Spleen (tissue), 11 donors: ENCODE data around the gene RBFA. TPM values are rescaled to one million over a fixed set of nuclear protein-coding genes. Genes with fewer than 3 reads are reported as not detected.

Source experiments
- DNase-seq: peaks from one replicate; pipeline ENCODE4 v3.0.0-alpha.2; 2020
- H3K27ac ChIP-seq, 8 donors: fragments of 200-600 bp; sonication (generic) in 7 of 8; 1 replicate in 4 of 8; 2 replicates in 4 of 8; pipeline versions ENCODE4 v1.5.0 to v1.8.0; 2016 to 2021; ENCODE audit warnings: inconsistent platforms in 4 of 8, mild to moderate bottlenecking in 4 of 8, moderate library complexity in 1 of 8
- H3K27me3 ChIP-seq, 7 donors: fragments of 200-600 bp; sonication (generic) in 6 of 7; replicated peaks in 1 of 7; 1 replicate in 4 of 7; 2 replicates in 3 of 7; pipeline versions ENCODE4 v1.5.0 to v1.8.0; 2016 to 2021; ENCODE audit warnings: inconsistent platforms in 3 of 7, mild to moderate bottlenecking in 1 of 7
- H3K36me3 ChIP-seq, 6 donors: fragments of 200-600 bp; sonication (generic) in 5 of 6; 1 replicate in 4 of 6; 2 replicates in 2 of 6; pipeline versions ENCODE4 v1.5.0 to v1.8.0; 2016 to 2021; ENCODE audit warnings: inconsistent platforms in 2 of 6
- H3K4me1 ChIP-seq, 6 donors: fragments of 200-600 bp; sonication (generic) in 5 of 6; 1 replicate in 3 of 6; 2 replicates in 3 of 6; pipeline versions ENCODE4 v1.5.0 to v1.8.0; 2016 to 2021; ENCODE audit warnings: inconsistent platforms in 3 of 6
- H3K4me3 ChIP-seq, 8 donors: fragments of 200-600 bp; sonication (generic) in 7 of 8; 1 replicate in 4 of 8; 2 replicates in 4 of 8; pipeline versions ENCODE4 v1.5.0 to v1.8.0; 2016 to 2021; ENCODE audit warnings: inconsistent platforms in 4 of 8, mild to moderate bottlenecking in 4 of 8, moderate library complexity in 2 of 8
- H3K9me3 ChIP-seq, 8 donors: fragments of 200-600 bp; sonication (generic) in 7 of 8; 1 replicate in 4 of 8; 2 replicates in 4 of 8; pipeline versions ENCODE4 v1.5.0 to v1.8.0; 2016 to 2021; ENCODE audit warnings: inconsistent platforms in 4 of 8
- POLR2A ChIP-seq, 3 donors: fragments of 450-650 bp; IDR thresholded peaks; one replicate each; pipeline ENCODE4 v1.5.1; 2017; ENCODE audit warnings: antibody characterized with exemption in 3 of 3, mild to moderate bottlenecking in 1 of 3
- POLR2AphosphoS5 ChIP-seq, 3 donors: sonication (generic); formaldehyde crosslinking; IDR thresholded peaks; one replicate each; pipeline ENCODE4 v1.5.1; 2017; ENCODE audit warnings: antibody characterized with exemption in 3 of 3
- WGBS, 5 donors: extraction: QIAGEN DNeasy Blood & Tissue Kit in 3 of 5; methylation state at CpG; one replicate each; pipeline versions ENCODE4 v1.1.5 to v1.1.7; 2013 to 2018; 5-methylcytosine and 5-hydroxymethylcytosine counted together
- intact Hi-C: fragments of 100-400 bp; cut with DNase I; formaldehyde crosslinking; loops from one replicate; pipeline ENCODE4 v1.15.0; 2023; ENCODE audit warnings: low total_unique reads
- polyA plus RNA-seq, 3 donors: library from polyadenylated mRNA; stranded (reverse); fragments of 200-250 nt; gene quantifications; one replicate each; pipeline ENCODE4 v1.2.1, GENCODE V29; 2013
- total RNA-seq, 7 donors: library from RNA; depleted of rRNA in 3 of 7; stranded (reverse); fragments of >200 nt in 3 of 7; fragmentation: NEBNext Ultra II Directional in 4 of 7; extraction: Animal tissue kit (Norgen Biotek cat#: 25700) in 4 of 7; gene quantifications; one replicate each; pipeline versions ENCODE4 v1.1.0 to v1.2.1, GENCODE V29; 2016 to 2021
- TF ChIP-seq, protein P1 (sequence below), 11 experiments: fragments of 200-600 bp in 7 of 11; fragments of 450-650 bp in 4 of 11; sonication (generic) in 4 of 11; IDR thresholded peaks in 8 of 11; conservative IDR thresholded peaks in 3 of 11; 1 replicate in 7 of 11; 2 replicates in 4 of 11; pipeline versions ENCODE4 v1.4.0 to v1.8.0; 2016 to 2021; ENCODE audit warnings: antibody characterized with exemption in 11 of 11, inconsistent platforms in 4 of 11, mild to moderate bottlenecking in 1 of 11
- donor health status: healthy with polysubstance abuse.
- donor health status: DM: no; HTN: no; CAD: no; lungs with moderate emphysema.
- donor health status: DM: no; HTN: no; CAD: no.
- donor health status: Bipolar disorder and iron deficiency.
- donor health status: healthy.
- donor health status: DM: no; HTN: no; CAD: no.
- donor health status: DM: yes; HTN: yes; CAD: no.

RBFA gene
- total and polyA plus RNA-seq, 10 donors, result 16.4 to 31.1 (median 19.7) TPM

DNA sequence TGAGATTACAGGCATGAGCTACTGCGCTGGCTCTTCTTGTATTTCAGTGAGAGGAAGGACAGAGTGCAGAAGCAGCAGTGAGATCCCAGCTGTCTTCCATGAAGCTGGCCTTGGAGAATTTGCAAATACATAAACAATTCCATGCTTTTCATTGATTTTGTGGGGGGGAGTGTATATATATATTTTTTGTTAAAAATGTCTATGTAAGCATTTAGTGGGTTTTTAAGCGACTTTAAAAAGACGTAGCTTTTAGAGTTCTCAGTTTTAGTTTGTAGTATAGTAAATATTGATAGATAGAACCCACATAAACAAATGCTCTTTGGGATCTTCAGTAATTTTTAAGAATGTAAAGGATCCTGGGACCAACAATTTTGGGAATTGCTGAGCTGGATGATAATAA lies 6.3 kb downstream of the RBFA start:
- TF ChIP-seq POLR2A (IDR thresholded peaks at IDR 0.05), result no peak
- TF ChIP-seq POLR2AphosphoS5 (IDR thresholded peaks at IDR 0.05), result no peak
- 96 to 99% (median 98%) methylated on average over 3 of the region's 3 CpGs for WGBS, 5 donors
- intact Hi-C loops, result no loop called here
- Histone ChIP-seq H3K27me3 (no peaks in the 10 kb centered on the region), H3K4me3 (no peak overlapping the region), H3K27ac (no peak overlapping the region), H3K9me3 (no peaks in the 10 kb centered on the region), H3K4me1 (peaks cover 0 to 10% (median 4%) of the 10 kb centered on the region in 6 donors), H3K36me3 (peaks cover 0 to 79% (median 30%) of the 10 kb centered on the region in 6 donors)
- no peak for DNase-seq

DNA sequence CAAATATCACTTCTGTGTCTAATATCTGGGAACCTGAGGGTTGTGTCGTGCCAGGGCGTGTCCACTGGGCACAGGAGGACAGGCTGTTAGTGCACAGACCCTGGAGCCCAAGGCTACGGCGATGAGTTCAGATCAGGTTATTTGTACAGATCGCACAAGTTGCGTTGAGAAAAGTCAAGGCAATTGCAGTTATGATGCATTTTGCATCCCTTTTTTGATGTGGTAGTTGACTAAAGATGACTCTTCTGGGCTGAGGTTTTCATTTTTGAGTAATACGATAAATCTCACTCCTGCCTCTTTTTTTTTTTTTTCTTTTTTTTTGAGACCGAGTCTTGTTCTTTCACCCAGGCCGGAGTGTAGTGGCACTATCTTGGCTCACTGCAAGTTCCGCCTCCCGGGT lies 7.2 kb downstream of the RBFA start:
- Histone ChIP-seq H3K27ac (no peak overlapping the region), H3K27me3 (no peaks in the 10 kb centered on the region), H3K36me3 (peaks cover 0 to 88% (median 39%) of the 10 kb centered on the region in 6 donors), H3K9me3 (no peaks in the 10 kb centered on the region), H3K4me1 (peaks cover 0 to under 1% (median 0%) of the 10 kb centered on the region in 6 donors), H3K4me3 (no peak overlapping the region)
- DNase-seq, result no peak
- WGBS, 5 donors, result 81 to 89% (median 86%) methylated on average over 11 of the region's 11 CpGs
- intact Hi-C loops, result no loop called here
- TF ChIP-seq POLR2AphosphoS5 (IDR thresholded peaks at IDR 0.05), result no peak
- TF ChIP-seq, protein P1, sequence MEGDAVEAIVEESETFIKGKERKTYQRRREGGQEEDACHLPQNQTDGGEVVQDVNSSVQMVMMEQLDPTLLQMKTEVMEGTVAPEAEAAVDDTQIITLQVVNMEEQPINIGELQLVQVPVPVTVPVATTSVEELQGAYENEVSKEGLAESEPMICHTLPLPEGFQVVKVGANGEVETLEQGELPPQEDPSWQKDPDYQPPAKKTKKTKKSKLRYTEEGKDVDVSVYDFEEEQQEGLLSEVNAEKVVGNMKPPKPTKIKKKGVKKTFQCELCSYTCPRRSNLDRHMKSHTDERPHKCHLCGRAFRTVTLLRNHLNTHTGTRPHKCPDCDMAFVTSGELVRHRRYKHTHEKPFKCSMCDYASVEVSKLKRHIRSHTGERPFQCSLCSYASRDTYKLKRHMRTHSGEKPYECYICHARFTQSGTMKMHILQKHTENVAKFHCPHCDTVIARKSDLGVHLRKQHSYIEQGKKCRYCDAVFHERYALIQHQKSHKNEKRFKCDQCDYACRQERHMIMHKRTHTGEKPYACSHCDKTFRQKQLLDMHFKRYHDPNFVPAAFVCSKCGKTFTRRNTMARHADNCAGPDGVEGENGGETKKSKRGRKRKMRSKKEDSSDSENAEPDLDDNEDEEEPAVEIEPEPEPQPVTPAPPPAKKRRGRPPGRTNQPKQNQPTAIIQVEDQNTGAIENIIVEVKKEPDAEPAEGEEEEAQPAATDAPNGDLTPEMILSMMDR (IDR thresholded peaks at IDR 0.05 in 8 of 11, conservative IDR thresholded peaks at IDR 0.05 in 3 of 11), result no peak
- no peak for TF ChIP-seq POLR2A (IDR thresholded peaks at IDR 0.05)

DNA sequence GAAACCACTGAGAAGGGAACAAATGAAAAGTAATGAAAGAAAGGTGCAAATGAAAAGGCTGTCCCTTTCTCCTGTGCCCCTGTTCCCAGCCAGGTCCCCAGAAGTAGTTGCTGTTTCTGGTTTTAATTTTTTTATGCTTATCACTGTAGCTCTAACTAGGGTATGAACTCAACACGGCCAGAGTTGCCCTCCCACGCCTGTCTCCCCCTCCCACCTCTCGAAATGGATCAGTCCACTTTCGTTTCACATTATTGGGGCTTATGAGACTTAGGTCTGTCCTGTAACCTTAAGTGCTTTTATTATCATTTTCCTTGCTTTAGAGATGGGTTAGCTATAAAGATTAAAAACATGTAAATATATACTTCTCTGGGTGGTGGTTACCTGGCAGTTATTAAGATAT lies 8.6 kb downstream of the RBFA start:
- Histone ChIP-seq H3K4me3 (no peak overlapping the region), H3K4me1 (no peaks in the 10 kb centered on the region), H3K36me3 (peaks cover 0 to 93% (median 34%) of the 10 kb centered on the region in 6 donors), H3K9me3 (no peaks in the 10 kb centered on the region), H3K27me3 (no peaks in the 10 kb centered on the region), H3K27ac (no peak overlapping the region)
- intact Hi-C loops, result no loop called here
- TF ChIP-seq POLR2A (IDR thresholded peaks at IDR 0.05) (no peak), POLR2AphosphoS5 (IDR thresholded peaks at IDR 0.05) (no peak)
- TF ChIP-seq, protein P1 (IDR thresholded peaks at IDR 0.05 in 8 of 11, conservative IDR thresholded peaks at IDR 0.05 in 3 of 11), result no peak
- DNase-seq, result no peak
- WGBS, 5 donors, result 81 to 88% (median 87%) methylated on average over 4 of the region's 4 CpGs

DNA sequence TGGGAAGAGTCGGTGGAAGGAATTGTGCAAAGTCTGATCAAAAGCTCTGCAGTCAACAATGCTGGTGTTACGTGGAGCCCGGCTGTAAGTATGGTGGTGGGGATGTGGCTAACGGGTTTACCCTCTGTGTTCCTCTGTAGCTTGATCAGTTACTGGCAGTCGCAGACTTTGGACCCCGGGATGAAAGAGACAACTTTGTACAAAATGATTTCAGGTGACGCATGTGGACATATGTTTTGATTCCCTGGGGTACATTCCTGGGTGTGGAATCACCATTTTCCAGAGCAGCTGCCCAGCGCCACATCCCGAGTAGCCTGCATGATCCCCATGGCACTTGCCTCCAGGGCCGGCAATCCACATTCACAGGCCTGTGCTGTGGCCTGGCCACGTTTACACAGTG lies 9.8 kb downstream of the RBFA start:
- Histone ChIP-seq H3K4me1 (no peaks in the 10 kb centered on the region), H3K27me3 (no peaks in the 10 kb centered on the region), H3K36me3 (peaks cover 0 to 93% (median 27%) of the 10 kb centered on the region in 6 donors), H3K4me3 (no peak overlapping the region), H3K27ac (no peak overlapping the region), H3K9me3 (no peaks in the 10 kb centered on the region)
- TF ChIP-seq, protein P1 (IDR thresholded peaks at IDR 0.05 in 8 of 11, conservative IDR thresholded peaks at IDR 0.05 in 3 of 11), result no peak
- no peak for TF ChIP-seq POLR2AphosphoS5 (IDR thresholded peaks at IDR 0.05)
- TF ChIP-seq POLR2A (IDR thresholded peaks at IDR 0.05), result no peak
- 94 to 96% (median 94%) methylated on average over 10 to 11 of the region's 11 CpGs for WGBS, 5 donors
- intact Hi-C loops, result no loop called here
- DNase-seq, result no peak

DNA sequence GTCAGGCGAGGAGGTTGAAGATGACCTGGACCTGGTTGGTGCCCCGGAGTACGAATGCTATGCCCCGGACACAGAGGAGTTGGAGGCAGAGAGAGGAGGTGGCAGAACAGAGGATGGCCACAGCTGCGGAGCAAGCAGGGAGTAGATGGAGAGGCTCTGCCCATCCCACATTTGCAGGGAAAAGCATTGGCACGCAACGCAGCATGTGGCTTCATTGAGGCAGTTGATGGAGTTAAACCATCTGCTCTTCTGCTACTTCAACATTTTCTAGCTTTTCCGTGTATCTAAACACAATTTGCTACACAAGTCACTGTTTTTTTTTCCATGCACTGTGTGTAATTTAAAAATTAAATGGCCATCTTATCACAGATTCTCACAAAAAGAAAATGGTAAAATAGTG lies 11.8 kb downstream of the RBFA start:
- no peak for DNase-seq
- Histone ChIP-seq H3K27me3 (no peaks in the 10 kb centered on the region), H3K9me3 (peaks cover 0 to 11% (median under 1%) of the 10 kb centered on the region in 8 donors), H3K27ac (no peak overlapping the region), H3K36me3 (peaks cover 0 to 91% (median 28%) of the 10 kb centered on the region in 6 donors), H3K4me3 (no peak overlapping the region), H3K4me1 (no peaks in the 10 kb centered on the region)
- TF ChIP-seq POLR2A (IDR thresholded peaks at IDR 0.05), result no peak
- TF ChIP-seq, protein P1 (IDR thresholded peaks at IDR 0.05 in 8 of 11, conservative IDR thresholded peaks at IDR 0.05 in 3 of 11), result no peak
- no peak for TF ChIP-seq POLR2AphosphoS5 (IDR thresholded peaks at IDR 0.05)
- 94 to 98% (median 96%) methylated on average over 8 of the region's 8 CpGs for WGBS, 5 donors
- intact Hi-C loops, result no loop called here
